Common myeloid progenitor, CD34-positive (primary cell): ENCODE results near the gene PLCD3.

Experiments used
- CTCF ChIA-PET: fragments of 350-600 bp; sonication (Branson Sonifier 250); formaldehyde crosslinking; loops from one replicate; lab custom pipeline; 2021; ENCODE audit warnings: antibody characterized with exemption; lab: Charles Lee
- POLR2A ChIA-PET: fragments of 350-600 bp; sonication (Branson Sonifier 250); formaldehyde crosslinking; loops from one replicate; lab custom pipeline; 2021; ENCODE audit warnings: antibody characterized with exemption; lab: Charles Lee
- DNase-seq, 3 donors: peaks; one replicate each; pipeline versions ENCODE4 v3.0.0 to v3.0.0-alpha.2; 2013
- H3K27ac ChIP-seq, 2 experiments: 1 replicate in 1 of 2; 2 replicates in 1 of 2; pipeline ENCODE4 v1.7.0; 2013; ENCODE audit warnings: inconsistent platforms in 2 of 2, low read length in 2 of 2, mild to moderate bottlenecking in 2 of 2, low read depth in 1 of 2, moderate library complexity in 1 of 2; ENCODE audit not compliant: severe bottlenecking in 2 of 2, insufficient read depth in 1 of 2, poor library complexity in 1 of 2
- H3K27me3 ChIP-seq, 5 experiments: replicated peaks in 2 of 5; 1 replicate in 3 of 5; 2 replicates in 2 of 5; pipeline versions ENCODE4 v1.6.1 to v1.7.0; 2013; ENCODE audit warnings: low read length in 4 of 5, mild to moderate bottlenecking in 2 of 5, moderate library complexity in 2 of 5, inconsistent platforms in 1 of 5; ENCODE audit not compliant: insufficient read depth in 5 of 5, control insufficient read depth in 4 of 5
- H3K36me3 ChIP-seq, 4 experiments: 1 replicate in 2 of 4; 2 replicates in 2 of 4; pipeline versions ENCODE4 v1.6.1 to v1.7.0; 2013; ENCODE audit warnings: low read length in 3 of 4, control low read depth in 1 of 4, mild to moderate bottlenecking in 1 of 4; ENCODE audit not compliant: control insufficient read depth in 4 of 4, insufficient read depth in 4 of 4
- H3K4me1 ChIP-seq, 4 experiments: 1 replicate in 3 of 4; 2 replicates in 1 of 4; pipeline versions ENCODE4 v1.6.1 to v1.7.1; 2013; ENCODE audit warnings: low read length in 3 of 4, mild to moderate bottlenecking in 3 of 4, control low read depth in 1 of 4, inconsistent platforms in 1 of 4, moderate library complexity in 1 of 4; ENCODE audit not compliant: control insufficient read depth in 4 of 4, insufficient read depth in 4 of 4; ENCODE audit errors: control extremely low read depth in 1 of 4
- H3K4me3 ChIP-seq, 7 experiments: 1 replicate in 4 of 7; 2 replicates in 3 of 7; pipeline versions ENCODE4 v1.5.1 to v1.7.0; 2013; ENCODE audit warnings: mild to moderate bottlenecking in 7 of 7, low read length in 6 of 7, moderate library complexity in 6 of 7, inconsistent platforms in 2 of 7, low read depth in 2 of 7, control low read depth in 1 of 7; ENCODE audit not compliant: insufficient read depth in 4 of 7, control insufficient read depth in 1 of 7; ENCODE audit errors: extremely low read depth in 1 of 7
- H3K9me3 ChIP-seq, 5 experiments: 1 replicate in 4 of 5; 2 replicates in 1 of 5; pipeline versions ENCODE4 v1.6.1 to v1.7.1; 2013; ENCODE audit warnings: low read length in 4 of 5, mild to moderate bottlenecking in 2 of 5, inconsistent platforms in 1 of 5, low read depth in 1 of 5, moderate library complexity in 1 of 5; ENCODE audit not compliant: control insufficient read depth in 4 of 5, insufficient read depth in 2 of 5; ENCODE audit errors: control extremely low read depth in 1 of 5
- WGBS: methylation state at CpG from one replicate; pipeline ENCODE4 v1.1.5; 2013; ENCODE audit not compliant: insufficient coverage; 5-methylcytosine and 5-hydroxymethylcytosine counted together

Gene PLCD3

GRCh38 chr17:45135978-45136791 is 3.9 kb upstream of the PLCD3 start:
- Histone ChIP-seq H3K4me3 (peak overlapping the region; percentile 75 to 93 (median 84)), H3K9me3 (no peaks in the 10 kb centered on the region), H3K4me1 (peaks cover 0 to 28% (median 28%) of the 10 kb centered on the region in 4 experiments), H3K27me3 (no peaks in the 10 kb centered on the region), H3K36me3 (peaks cover 0 to 13% (median 2%) of the 10 kb centered on the region in 4 experiments), H3K27ac (peak overlapping the region; percentile 33 to 77)
- WGBS: 63% methylated on average over 20 of the region's 21 CpGs
- DNase-seq: no peak
- ChIA-PET POLR2A (interaction anchor here (0.6 to 3.1 kb wide), 4 partner anchors 12 to 62 kb away, joined by 4 to 34 read pairs (median 4); partner anchors contain the start of genes HEXIM1 and HEXIM2), CTCF (interaction anchor here (0.6 to 7.9 kb wide), 33 partner anchors 8 to 232 kb away, joined by 3 to 148 read pairs (median 6); partner anchors contain the start of genes HEXIM1 and HEXIM2)

- peak; percentile 97 to 98 (median 97) for DNase-seq
- peaks cover 0 to 1% (median 0%) of the 10 kb centered on the region in 5 experiments for H3K27me3 ChIP-seq
- CTCF ChIA-PET: interaction anchor here (0.6 to 7.9 kb wide), 34 partner anchors 9 to 233 kb away, joined by 3 to 148 read pairs (median 6); partner anchors contain the start of genes HEXIM1 and HEXIM2
- WGBS: 6% methylated on average over 35 of the region's 40 CpGs
- peaks cover 0 to 13% (median 2%) of the 10 kb centered on the region in 4 experiments for H3K36me3 ChIP-seq
- H3K27ac ChIP-seq: peak within 1 kb of the TSS; percentile 33 to 77
- peaks cover 0 to 28% (median 28%) of the 10 kb centered on the region in 4 experiments for H3K4me1 ChIP-seq
- peak within 1 kb of the TSS; percentile 75 to 93 (median 84) for H3K4me3 ChIP-seq
- H3K9me3 ChIP-seq: no peaks in the 10 kb centered on the region
- POLR2A ChIA-PET: interaction anchor here (0.6 to 3.1 kb wide), 5 partner anchors 13 to 70 kb away, joined by 4 to 34 read pairs (median 4); partner anchors contain the start of genes HEXIM1 and HEXIM2
Measured at GRCh38 chr17:45135192-45135977, 3.1 kb upstream of the PLCD3 start, which contains the start of gene ACBD4. Gene ACBD4 (plus strand): TSS chr17:45135687. CDS start chr17:45136145, 458 bp downstream.

GRCh38 chr17:45132572-45133463 is 503 bp upstream of the PLCD3 start:
- CTCF ChIA-PET: interaction anchor here (0.6 to 7.9 kb wide), 8 partner anchors 16 to 176 kb away, joined by 3 to 148 read pairs (median 3); partner anchors contain the start of genes HEXIM1 and HEXIM2

GRCh38 chr17:45131616-45132319 is 547 bp downstream of the PLCD3 start:
- CTCF ChIA-PET: interaction anchor here (0.6 to 3.1 kb wide), 6 partner anchors 15 to 66 kb away, joined by 3 to 11 read pairs (median 4); partner anchors contain the start of gene HEXIM2
- 12% methylated on average over 38 of the region's 46 CpGs for WGBS
- Histone ChIP-seq H3K36me3 (no peaks in the 10 kb centered on the region), H3K4me3 (peak overlapping the region; percentile 27 to 85 (median 71)), H3K9me3 (no peaks in the 10 kb centered on the region), H3K4me1 (peaks cover 0 to 28% (median 28%) of the 10 kb centered on the region in 4 experiments), H3K27me3 (peaks cover 0 to 1% (median 0%) of the 10 kb centered on the region in 5 experiments), H3K27ac (no peak overlapping the region)
- peak in 2 of 3 donors; percentile 42 to 58 for DNase-seq
- POLR2A ChIA-PET: interaction anchor here (1.0 to 1.6 kb wide), 2 partner anchors 16 to 17 kb away, joined by 3 to 4 read pairs; partner anchors contain the start of gene HEXIM1

More at GRCh38 chr17:45132572-45133463, 503 bp upstream of the PLCD3 start:
- peaks cover 0 to 28% (median 28%) of the 10 kb centered on the region in 4 experiments for H3K4me1 ChIP-seq
- POLR2A ChIA-PET: interaction anchor here (1.6 kb wide), 1 partner anchor 15 kb away, joined by 4 read pairs; the partner anchor contains the start of gene HEXIM1
- H3K36me3 ChIP-seq: peaks cover 0 to 3% (median 1%) of the 10 kb centered on the region in 4 experiments
- H3K4me3 ChIP-seq: peak overlapping the region; percentile 62 to 85 (median 73)
- WGBS: 0% methylated on average over 36 of the region's 71 CpGs
- DNase-seq: peak; percentile 67 to 76 (median 72)
- no peaks in the 10 kb centered on the region for H3K9me3 ChIP-seq
- peak overlapping the region in 1 of 2 experiments; percentile 77 for H3K27ac ChIP-seq
- H3K27me3 ChIP-seq: peaks cover 0 to 1% (median 0%) of the 10 kb centered on the region in 5 experiments

GRCh38 chr17:45130681-45131615 is 1.4 kb downstream of the PLCD3 start:
- ChIA-PET CTCF (interaction anchor here (1.1 to 3.1 kb wide), 6 partner anchors 12 to 67 kb away, joined by 4 to 11 read pairs (median 7); partner anchors contain the start of genes HEXIM1 and HEXIM2), POLR2A (interaction anchor here (1.0 kb wide), 1 partner anchor 18 kb away, joined by 3 read pairs; no protein-coding TSS in a partner anchor)
- Histone ChIP-seq H3K27me3 (peaks cover 0 to 1% (median 0%) of the 10 kb centered on the region in 5 experiments), H3K27ac (no peak overlapping the region), H3K4me1 (peaks cover 0 to 21% (median 20%) of the 10 kb centered on the region in 4 experiments), H3K4me3 (no peak overlapping the region), H3K36me3 (no peaks in the 10 kb centered on the region), H3K9me3 (no peaks in the 10 kb centered on the region)
- WGBS: 93% methylated on average over 16 of the region's 17 CpGs
- no peak for DNase-seq
